Spinal cord (tissue), 10 donors: ENCODE results near the gene YIPF5. TPM values are rescaled to one million over a fixed set of nuclear protein-coding genes. Genes with fewer than 3 reads are reported as not detected.

ENCODE experiments used
- DNase-seq, 6 donors: peaks; one replicate each; pipeline versions ENCODE4 v3.0.0 to v3.0.0-alpha.2; 2013 to 2015; ENCODE audit warnings: low spot score in 6 of 6, low read depth in 4 of 6
- H3K27ac ChIP-seq: one replicate; pipeline ENCODE4 v1.5.1; 2013; ENCODE audit warnings: low read depth, low read length, control low read depth
- H3K27me3 ChIP-seq: one replicate; pipeline ENCODE4 v1.6.1; 2013; ENCODE audit warnings: low read length; ENCODE audit not compliant: control insufficient read depth, insufficient read depth
- H3K36me3 ChIP-seq: one replicate; pipeline ENCODE4 v1.6.1; 2013; ENCODE audit warnings: low read length; ENCODE audit not compliant: control insufficient read depth, insufficient read depth
- H3K4me1 ChIP-seq: one replicate; pipeline ENCODE4 v1.6.1; 2013; ENCODE audit warnings: low read length; ENCODE audit not compliant: control insufficient read depth, insufficient read depth
- H3K4me3 ChIP-seq: one replicate; pipeline ENCODE4 v1.5.1; 2013; ENCODE audit warnings: low read depth, low read length, control low read depth
- H3K9me3 ChIP-seq: one replicate; pipeline ENCODE4 v1.6.1; 2013; ENCODE audit warnings: low read length; ENCODE audit not compliant: control insufficient read depth, insufficient read depth
- WGBS: methylation state at CpG from one replicate; pipeline ENCODE4 v1.1.5; 2013; ENCODE audit warnings: missing lambda C conversion rate; ENCODE audit not compliant: insufficient coverage; 5-methylcytosine and 5-hydroxymethylcytosine counted together
- polyA plus RNA-seq, 2 donors: library from polyadenylated mRNA; unstranded; fragments of 120-200 nt; gene quantifications; one replicate each; pipeline ENCODE4 v1.2.1, GENCODE V29; 2013; ENCODE audit not compliant: insufficient read length in 2 of 2
- total RNA-seq, 2 donors: library from RNA; depleted of rRNA in 1 of 2; stranded (reverse); fragments of 120-200 nt in 1 of 2; fragments of >200 nt in 1 of 2; gene quantifications; one replicate each; pipeline versions ENCODE4 v1.2.3 to v1.2.4, GENCODE V29; 2013 to 2014
- donor health status: healthy.

The YIPF5 gene
- total and polyA plus RNA-seq, 4 donors = 37.5 to 82.1 (median 57.6) TPM

DNA sequence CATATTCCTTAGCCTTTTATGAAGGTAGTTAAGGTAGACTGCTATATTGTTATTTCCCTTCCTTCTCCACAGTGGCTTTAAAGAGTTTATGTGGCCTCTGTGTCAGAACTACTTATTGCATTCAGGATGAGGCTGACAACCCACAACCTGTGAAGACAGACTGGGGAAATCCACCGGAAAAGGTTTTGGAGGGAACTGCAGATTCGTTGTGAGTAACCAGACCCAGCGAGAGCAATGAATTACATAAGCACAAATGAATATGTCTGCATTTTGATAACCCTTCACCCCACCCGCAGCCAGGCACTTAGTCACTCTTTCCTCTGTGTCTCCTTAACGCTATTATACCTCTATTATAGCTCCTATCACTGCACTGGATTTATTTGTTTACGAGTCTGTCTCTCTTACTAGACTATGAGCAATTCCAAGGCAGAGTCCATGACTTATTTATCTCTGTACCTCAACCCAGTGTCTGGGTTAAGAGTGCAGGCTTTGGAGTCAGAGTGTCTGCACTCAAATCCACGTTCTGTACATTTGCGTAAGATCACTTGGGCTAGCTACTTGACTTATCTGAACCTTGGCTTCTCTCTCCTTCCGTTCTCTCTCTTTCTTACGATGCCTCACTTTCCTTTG is 19.5 kb upstream of the YIPF5 start:
- H3K27me3 ChIP-seq = no peaks in the 10 kb centered on the region
- H3K4me1 ChIP-seq = no peaks in the 10 kb centered on the region
- H3K9me3 ChIP-seq = no peaks in the 10 kb centered on the region
- no peak for DNase-seq
- H3K27ac ChIP-seq = no peak overlapping the region
- H3K4me3 ChIP-seq = no peak overlapping the region
- WGBS = 80% methylated on average over 5 of the region's 10 CpGs
- H3K36me3 ChIP-seq = no peaks in the 10 kb centered on the region

DNA sequence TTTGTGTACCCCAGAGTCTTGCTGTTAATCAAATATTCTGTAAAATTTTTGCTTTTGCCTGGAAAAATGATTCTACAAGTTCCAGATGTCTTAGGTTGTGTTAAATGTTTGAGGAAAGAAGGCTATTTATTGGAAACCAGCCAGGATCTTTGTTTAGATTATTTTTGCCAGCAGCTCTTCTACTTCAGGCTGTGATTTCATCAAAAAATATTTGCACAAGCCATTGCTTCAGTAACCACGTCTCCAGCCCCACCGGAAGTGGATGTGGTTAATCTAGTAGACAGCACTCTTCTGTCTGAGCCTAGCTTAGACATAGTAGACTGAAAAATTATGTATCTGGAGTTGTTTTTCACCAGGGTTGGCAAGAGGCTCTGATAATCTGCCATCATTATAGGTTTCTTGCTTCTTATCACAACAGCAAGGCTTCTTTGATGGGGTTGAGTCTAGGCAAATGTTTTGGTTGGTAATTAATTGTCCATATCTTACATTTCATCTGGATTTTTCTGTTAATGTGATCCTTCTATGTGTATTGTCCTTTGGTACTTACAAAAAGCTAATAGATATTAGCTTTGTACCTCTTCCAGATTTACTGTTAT is 17.3 kb upstream of the YIPF5 start:
- H3K27me3 ChIP-seq = no peaks in the 10 kb centered on the region
- no peak overlapping the region for H3K4me3 ChIP-seq
- DNase-seq = peak in 2 of 6 donors; percentile 32 to 73
- WGBS = no CpG with 5 or more reads among the region's 2 CpGs
- peak overlapping the region; percentile 62 for H3K27ac ChIP-seq
- no peaks in the 10 kb centered on the region for H3K9me3 ChIP-seq
- no peaks in the 10 kb centered on the region for H3K4me1 ChIP-seq
- no peaks in the 10 kb centered on the region for H3K36me3 ChIP-seq

DNA sequence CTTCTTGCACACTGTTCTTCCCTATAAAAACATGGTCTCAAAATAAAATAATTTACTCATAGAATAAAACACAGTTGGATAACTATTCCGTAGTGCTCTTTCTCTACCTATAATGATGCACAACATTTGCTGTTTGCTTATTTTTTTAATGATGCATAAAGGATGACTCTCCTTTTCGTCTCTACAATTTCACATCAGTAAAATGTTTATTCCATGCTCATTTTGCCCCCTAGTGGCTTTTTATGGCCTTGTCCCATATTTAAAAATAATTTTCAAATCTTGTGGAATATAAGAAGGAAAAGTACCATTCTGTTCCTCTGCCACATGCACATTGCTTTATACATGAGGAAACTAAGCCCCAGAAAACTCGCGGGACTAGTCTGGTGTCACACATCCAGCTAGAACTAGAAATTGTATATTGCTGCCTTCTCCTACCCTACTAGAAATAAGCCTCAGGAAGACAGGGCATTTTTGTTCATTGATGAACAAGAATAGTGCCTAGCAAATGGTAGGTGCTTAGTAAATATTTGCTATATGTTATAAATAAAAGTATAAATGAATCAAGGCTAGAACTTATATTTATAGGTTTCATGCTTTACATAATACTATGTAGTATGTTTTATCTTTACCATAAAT is 12.9 kb upstream of the YIPF5 start:
- DNase-seq = peak in 2 of 6 donors; percentile 61 to 85
- H3K27me3 ChIP-seq = no peaks in the 10 kb centered on the region
- H3K36me3 ChIP-seq = no peaks in the 10 kb centered on the region
- no peaks in the 10 kb centered on the region for H3K9me3 ChIP-seq
- no CpG with 5 or more reads among the region's 4 CpGs for WGBS
- H3K27ac ChIP-seq = no peak overlapping the region
- no peaks in the 10 kb centered on the region for H3K4me1 ChIP-seq
- no peak overlapping the region for H3K4me3 ChIP-seq

DNA sequence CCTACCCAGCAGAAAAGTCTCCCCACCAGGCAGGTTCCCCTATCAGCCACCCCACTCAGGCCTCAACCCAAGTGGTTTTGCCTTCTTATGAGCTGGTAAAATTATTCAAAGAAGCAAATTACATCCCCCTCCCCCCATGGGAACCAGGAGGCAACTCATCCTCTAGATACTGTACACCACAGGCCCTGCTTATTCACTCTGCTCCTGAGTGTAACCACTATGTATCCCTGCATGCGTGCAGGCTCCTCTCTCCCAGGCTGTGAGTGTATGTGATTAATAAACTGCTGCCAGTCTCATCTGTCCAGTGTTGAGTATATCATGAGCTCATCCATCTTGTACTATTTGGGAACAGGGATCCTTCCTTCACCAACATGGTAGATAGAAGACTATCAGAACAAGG is 8.8 kb upstream of the YIPF5 start:
- Histone ChIP-seq H3K4me1 (no peaks in the 10 kb centered on the region), H3K27ac (no peak overlapping the region), H3K27me3 (no peaks in the 10 kb centered on the region), H3K36me3 (no peaks in the 10 kb centered on the region), H3K9me3 (no peaks in the 10 kb centered on the region), H3K4me3 (no peak overlapping the region)
- no CpG with 5 or more reads among the region's 1 CpG for WGBS
- no peak for DNase-seq

DNA sequence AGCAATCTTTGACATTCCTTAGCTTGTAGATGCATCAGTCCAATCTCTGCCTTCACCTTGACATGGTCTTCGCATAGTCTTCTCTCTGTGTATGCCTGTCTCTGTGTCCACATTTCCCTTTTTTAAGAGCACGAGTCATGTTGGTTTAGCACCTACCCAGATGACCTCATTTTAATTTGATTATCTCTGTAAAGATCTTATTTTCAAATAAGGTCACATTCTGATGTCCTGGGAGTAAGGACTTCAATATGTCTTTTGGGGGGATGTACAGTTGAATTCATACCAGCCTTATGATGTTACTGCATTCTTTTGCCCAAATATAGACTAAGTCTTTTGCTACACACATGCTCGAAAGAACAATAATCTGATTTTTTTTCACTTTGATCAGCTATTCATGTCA is 7.1 kb upstream of the YIPF5 start:
- Histone ChIP-seq H3K27me3 (no peaks in the 10 kb centered on the region), H3K36me3 (no peaks in the 10 kb centered on the region), H3K9me3 (no peaks in the 10 kb centered on the region), H3K27ac (no peak overlapping the region), H3K4me3 (no peak overlapping the region), H3K4me1 (no peaks in the 10 kb centered on the region)
- no CpG with 5 or more reads among the region's 3 CpGs for WGBS
- DNase-seq = no peak

DNA sequence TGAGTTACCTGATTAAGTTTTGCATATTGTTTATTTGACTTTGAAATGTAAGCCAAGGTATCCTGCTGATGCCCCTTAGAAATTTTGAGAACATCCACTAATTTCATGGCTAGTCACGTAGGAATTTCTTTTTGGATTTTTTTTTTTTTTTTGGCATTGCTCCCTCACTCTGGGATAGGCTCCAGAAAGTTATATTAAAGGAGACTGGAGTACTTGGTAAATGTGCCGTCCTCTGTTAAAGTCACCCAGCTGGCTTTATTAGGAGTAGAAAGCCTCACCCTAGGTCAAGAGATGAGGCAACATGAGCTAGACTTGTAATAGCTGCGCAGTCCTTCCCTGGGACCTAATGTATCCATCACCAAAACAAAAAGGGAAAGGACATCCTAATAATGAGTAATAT is 3.3 kb upstream of the YIPF5 start:
- H3K27ac ChIP-seq = no peak overlapping the region
- no peaks in the 10 kb centered on the region for H3K4me1 ChIP-seq
- no peak overlapping the region for H3K4me3 ChIP-seq
- H3K27me3 ChIP-seq = no peaks in the 10 kb centered on the region
- H3K36me3 ChIP-seq = no peaks in the 10 kb centered on the region
- H3K9me3 ChIP-seq = no peaks in the 10 kb centered on the region
- WGBS = no CpG with 5 or more reads among the region's 3 CpGs
- no peak for DNase-seq

DNA sequence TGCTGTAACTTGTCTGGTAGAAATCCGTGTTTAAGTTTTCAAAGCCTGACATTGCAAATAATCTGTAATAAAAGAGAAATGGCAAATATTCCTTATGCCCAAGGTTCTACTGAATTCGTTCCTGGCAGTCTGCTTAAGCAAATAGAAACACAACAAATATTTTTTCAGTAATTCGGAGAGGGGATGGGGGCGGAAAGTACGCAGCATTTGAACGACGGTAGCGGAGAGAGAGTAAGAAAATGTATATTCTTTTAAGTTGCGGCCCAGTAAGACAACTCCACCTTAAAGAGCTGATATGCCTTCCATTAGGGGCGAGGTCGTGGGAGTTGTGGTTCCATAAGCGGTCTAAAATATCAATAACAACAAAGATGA is 569 bp downstream of the YIPF5 start:
- peak overlapping the region; percentile 84 for H3K27ac ChIP-seq
- 0% methylated on average over 3 of the region's 12 CpGs for WGBS

DNA sequence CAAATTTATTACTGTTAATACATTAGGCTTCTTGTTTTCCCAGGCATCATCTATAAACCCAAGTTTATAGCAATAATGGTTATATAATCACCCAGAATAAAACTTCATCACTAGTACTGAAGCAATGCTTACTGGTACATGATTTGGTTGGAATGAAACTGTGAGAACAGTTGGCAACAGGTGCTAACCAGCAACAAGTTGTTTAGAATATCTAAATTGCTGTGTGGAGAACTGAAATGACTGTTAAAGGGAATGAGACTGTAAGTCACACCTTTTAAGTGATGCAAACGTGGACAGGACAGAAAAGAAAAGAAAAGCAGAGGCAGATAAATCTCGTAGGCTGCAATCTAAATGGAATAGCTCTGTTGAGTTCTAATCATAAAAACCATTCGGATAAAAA is 2.5 kb downstream of the YIPF5 start:
- Histone ChIP-seq H3K4me3 (no peak overlapping the region), H3K9me3 (no peaks in the 10 kb centered on the region), H3K27me3 (no peaks in the 10 kb centered on the region), H3K36me3 (peaks cover 3% of the 10 kb centered on the region), H3K27ac (no peak overlapping the region), H3K4me1 (no peaks in the 10 kb centered on the region)
- 78% methylated on average over 2 of the region's 3 CpGs for WGBS
- no peak for DNase-seq

More for the DNA sequence above, 569 bp downstream of the YIPF5 start:
- H3K36me3 ChIP-seq = no peaks in the 10 kb centered on the region
- no peaks in the 10 kb centered on the region for H3K27me3 ChIP-seq
- H3K9me3 ChIP-seq = no peaks in the 10 kb centered on the region
- no peaks in the 10 kb centered on the region for H3K4me1 ChIP-seq
- peak overlapping the region; percentile 98 for H3K4me3 ChIP-seq
- no peak for DNase-seq

DNA sequence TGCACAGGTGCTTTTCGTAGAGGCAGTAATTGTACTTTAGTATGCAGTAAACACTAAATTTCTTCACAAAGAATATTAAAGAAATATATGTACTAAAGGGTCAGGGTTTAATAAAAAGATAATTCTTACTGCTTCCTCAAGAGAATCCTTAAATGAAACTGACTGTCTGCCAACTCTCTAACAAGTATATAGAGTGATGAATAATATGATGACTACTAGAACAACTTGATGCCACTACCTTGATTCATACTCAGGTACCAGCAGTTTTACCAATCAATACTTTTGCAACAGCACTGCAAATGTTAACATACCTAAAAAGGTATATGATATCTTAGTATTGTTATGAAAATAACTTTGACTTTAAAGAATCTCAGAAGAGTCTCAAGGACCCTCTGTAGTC is 3.8 kb downstream of the YIPF5 start:
- no CpG with 5 or more reads among the region's 1 CpG for WGBS
- DNase-seq = no peak
- H3K27ac ChIP-seq = no peak overlapping the region
- no peak overlapping the region for H3K4me3 ChIP-seq
- peaks cover 3% of the 10 kb centered on the region for H3K36me3 ChIP-seq
- no peaks in the 10 kb centered on the region for H3K9me3 ChIP-seq
- no peaks in the 10 kb centered on the region for H3K27me3 ChIP-seq
- H3K4me1 ChIP-seq = no peaks in the 10 kb centered on the region

DNA sequence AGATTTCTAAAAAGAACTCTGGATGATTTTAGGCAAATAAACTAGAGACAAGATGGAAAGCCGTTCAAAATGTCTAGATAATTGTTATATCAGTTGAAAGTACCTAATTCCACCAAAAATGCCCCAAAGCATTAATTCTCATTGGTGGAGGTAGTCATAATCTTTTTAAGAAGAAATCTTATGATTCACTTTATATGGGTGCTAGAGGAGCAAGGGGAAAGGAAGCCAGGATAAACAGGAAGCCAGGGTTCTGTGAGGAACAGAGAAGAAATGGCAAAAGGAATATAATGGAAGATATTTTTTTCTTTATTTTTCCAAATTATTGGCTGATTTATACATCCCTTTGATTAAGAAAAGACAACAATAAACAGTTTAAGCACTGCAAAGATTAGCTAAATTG is 7.8 kb downstream of the YIPF5 start:
- Histone ChIP-seq H3K9me3 (no peaks in the 10 kb centered on the region), H3K4me1 (no peaks in the 10 kb centered on the region), H3K4me3 (no peak overlapping the region), H3K27ac (no peak overlapping the region), H3K36me3 (peaks cover 11% of the 10 kb centered on the region), H3K27me3 (no peaks in the 10 kb centered on the region)
- no peak for DNase-seq
- no CpG with 5 or more reads among the region's 1 CpG for WGBS
